WTC11 (cell line): ENCODE measurements around the gene TAS2R9. TPM values are rescaled to one million over a fixed set of nuclear protein-coding genes. Genes with fewer than 3 reads are reported as not detected.

ENCODE experiments used
- ATAC-seq: fragments of 200-7000 bp; cut with Tn5 transposase; 2 replicates; pipeline ENCODE4 v1.10.0; 2021; ENCODE audit warnings: mild to moderate bottlenecking, moderate library complexity
- CTCF ChIA-PET: fragments of 300-600 bp; sonication (Branson Sonifier 250); formaldehyde crosslinking; loops from one replicate; lab custom pipeline; 2021; ENCODE audit warnings: antibody characterized with exemption; lab: Charles Lee
- POLR2A ChIA-PET: fragments of 350-600 bp; sonication (Branson Sonifier 250); formaldehyde crosslinking; loops from one replicate; lab custom pipeline; 2021; ENCODE audit warnings: antibody characterized with exemption; lab: Charles Lee
- DNase-seq: peaks from one replicate; pipeline ENCODE4 v3.0.0; 2021; ENCODE audit warnings: low spot score
- H3K27ac Mint-ChIP-seq: 2 replicates; pipeline ENCODE4 v1.8.0; 2021; ENCODE audit warnings: mixed read lengths
- H3K27me3 Mint-ChIP-seq: 2 replicates; pipeline ENCODE4 v1.8.0; 2021; ENCODE audit warnings: low read depth, mild to moderate bottlenecking, moderate library complexity, mixed read lengths
- H3K36me3 Mint-ChIP-seq: 2 replicates; pipeline ENCODE4 v1.8.0; 2021; ENCODE audit warnings: mixed read lengths
- H3K4me1 Mint-ChIP-seq: 2 replicates; pipeline ENCODE4 v1.8.0; 2022; ENCODE audit warnings: mixed read lengths
- H3K4me3 Mint-ChIP-seq: 2 replicates; pipeline ENCODE4 v1.8.0; 2021; ENCODE audit warnings: mild to moderate bottlenecking, moderate library complexity, mixed read lengths
- H3K9me3 Mint-ChIP-seq: 2 replicates; pipeline ENCODE4 v1.8.0; 2021; ENCODE audit warnings: mixed read lengths
- ATF3 ChIP-seq: sonication (generic); formaldehyde crosslinking; conservative IDR thresholded peaks from 2 replicates; pipeline ENCODE4 v1.8.1; 2022; ENCODE audit warnings: mild to moderate bottlenecking, missing genetic modification reagents
- CBFB ChIP-seq: sonication (generic); formaldehyde crosslinking; IDR thresholded peaks from 2 replicates; pipeline ENCODE4 v1.8.1; 2022; ENCODE audit warnings: mild to moderate bottlenecking, low read depth, missing genetic modification reagents
- CDX4 ChIP-seq: fragments of 250-450 bp; sonication (Bioruptor Pico); IDR thresholded peaks from 2 replicates; pipeline ENCODE4 v1.9.0; 2021; ENCODE audit warnings: moderate library complexity, mild to moderate bottlenecking, inconsistent platforms, borderline replicate concordance
- CTCF ChIP-seq: fragments of 200-600 bp; IDR thresholded peaks from 2 replicates; pipeline ENCODE4 v1.8.0; 2022; ENCODE audit warnings: antibody characterized with exemption
- E2F1 ChIP-seq: sonication (generic); formaldehyde crosslinking; IDR thresholded peaks from 2 replicates; pipeline ENCODE4 v1.8.0; 2022; ENCODE audit warnings: mild to moderate bottlenecking, missing genetic modification reagents
- E2F5 ChIP-seq: sonication (generic); formaldehyde crosslinking; IDR thresholded peaks from 2 replicates; pipeline ENCODE4 v1.8.1; 2022; ENCODE audit warnings: mild to moderate bottlenecking, moderate library complexity, missing genetic modification reagents
- ELF4 ChIP-seq: sonication (generic); formaldehyde crosslinking; IDR thresholded peaks from 2 replicates; pipeline ENCODE4 v1.8.1; 2022; ENCODE audit warnings: low read depth, mild to moderate bottlenecking, moderate library complexity, missing genetic modification reagents
- EMX1 ChIP-seq: fragments of 250-450 bp; sonication (Bioruptor Pico); IDR thresholded peaks from 2 replicates; pipeline ENCODE4 v1.8.0; 2021; ENCODE audit warnings: mild to moderate bottlenecking
- FOXK1 ChIP-seq: sonication (generic); formaldehyde crosslinking; IDR thresholded peaks from 2 replicates; pipeline ENCODE4 v1.8.0; 2022; ENCODE audit warnings: mild to moderate bottlenecking, moderate library complexity, missing genetic modification reagents
- FOXP1 ChIP-seq: sonication (generic); formaldehyde crosslinking; IDR thresholded peaks from 2 replicates; pipeline ENCODE4 v1.8.0; 2022; ENCODE audit warnings: missing genetic modification reagents, mild to moderate bottlenecking, moderate library complexity, borderline replicate concordance
- JUN ChIP-seq: sonication (generic); formaldehyde crosslinking; IDR thresholded peaks from 2 replicates; pipeline ENCODE4 v1.8.0; 2023; ENCODE audit warnings: mild to moderate bottlenecking, missing genetic modification reagents
- MLX ChIP-seq: sonication (generic); formaldehyde crosslinking; IDR thresholded peaks from 2 replicates; pipeline ENCODE4 v1.8.1; 2023; ENCODE audit warnings: mild to moderate bottlenecking, missing genetic modification reagents, moderate library complexity
- PRRX2 ChIP-seq: fragments of 250-450 bp; sonication (Bioruptor Pico); IDR thresholded peaks from 2 replicates; pipeline ENCODE4 v1.8.0; 2021; ENCODE audit warnings: mild to moderate bottlenecking
- TEAD4 ChIP-seq: sonication (generic); formaldehyde crosslinking; IDR thresholded peaks from 2 replicates; pipeline ENCODE4 v1.8.0; 2022; ENCODE audit warnings: mild to moderate bottlenecking, missing genetic modification reagents
- USF1 ChIP-seq: sonication (generic); formaldehyde crosslinking; IDR thresholded peaks from 2 replicates; pipeline ENCODE4 v1.8.0; 2022; ENCODE audit warnings: mild to moderate bottlenecking, missing genetic modification reagents
- ZNF219 ChIP-seq: sonication (generic); formaldehyde crosslinking; IDR thresholded peaks from 2 replicates; pipeline ENCODE4 v1.8.0; 2023; ENCODE audit warnings: missing genetic modification reagents, mild to moderate bottlenecking, borderline replicate concordance
- ZNF396 ChIP-seq: fragments of 250-450 bp; sonication (Bioruptor Pico); IDR thresholded peaks from 2 replicates; pipeline ENCODE4 v1.8.0; 2021; ENCODE audit warnings: mild to moderate bottlenecking, moderate library complexity, borderline replicate concordance
- ZNF416 ChIP-seq: fragments of 250-450 bp; sonication (Bioruptor Pico); IDR thresholded peaks from 2 replicates; pipeline ENCODE4 v1.9.0; 2021; ENCODE audit warnings: mild to moderate bottlenecking, inconsistent platforms
- ZNF425 ChIP-seq: fragments of 250-450 bp; sonication (Bioruptor Pico); conservative IDR thresholded peaks from 2 replicates; pipeline ENCODE4 v1.9.0; 2021; ENCODE audit warnings: mild to moderate bottlenecking
- total RNA-seq: library from RNA; stranded (reverse); gene quantifications from 3 replicates; pipeline ENCODE4 v1.2.3, GENCODE V29; 2021

Gene TAS2R9
- total RNA-seq, 1 experiment from 2014 or later = not detected

GRCh38 chr12:10849425-10849878 lies 39.5 kb upstream of the TAS2R9 start, which contains the start of gene PRR4:
PRR4 (minus strand) TSS chr12:10849475; CDS start chr12:10849437, 38 bp downstream.
- Mint-ChIP-seq H3K4me1 (peaks cover 3% of the 10 kb centered on the region; the same call in 1 of the 2 replicates), H3K27ac (no peak within 1 kb of the TSS), H3K36me3 (peaks cover 5% of the 10 kb centered on the region), H3K27me3 (no peaks in the 10 kb centered on the region), H3K4me3 (no peak within 1 kb of the TSS), H3K9me3 (peaks cover under 1% of the 10 kb centered on the region)
- ATAC-seq = no peak
- no peak for DNase-seq
- ChIA-PET CTCF (no interaction called here), POLR2A (no interaction called here)
- TF ChIP-seq FOXK1 (CRISPR knock-in tag) (no peak), ZNF416 (CRISPR knock-in tag) (no peak), PRRX2 (CRISPR knock-in tag) (no peak), TEAD4 (no peak), MLX (no peak), ATF3 (CRISPR knock-in tag) (no peak), USF1 (CRISPR knock-in tag) (no peak), ELF4 (CRISPR knock-in tag) (no peak), EMX1 (CRISPR knock-in tag) (no peak), CTCF (no peak), E2F5 (CRISPR knock-in tag) (no peak), ZNF425 (CRISPR knock-in tag) (no peak), CBFB (CRISPR knock-in tag) (no peak), CDX4 (no peak), ZNF396 (CRISPR knock-in tag) (no peak), ZNF219 (CRISPR knock-in tag) (no peak), E2F1 (CRISPR knock-in tag) (no peak), JUN (CRISPR knock-in tag) (no peak), FOXP1 (CRISPR knock-in tag) (no peak)
